Measurements from ENCODE around the gene PARM1.

The PARM1 gene

DNA sequence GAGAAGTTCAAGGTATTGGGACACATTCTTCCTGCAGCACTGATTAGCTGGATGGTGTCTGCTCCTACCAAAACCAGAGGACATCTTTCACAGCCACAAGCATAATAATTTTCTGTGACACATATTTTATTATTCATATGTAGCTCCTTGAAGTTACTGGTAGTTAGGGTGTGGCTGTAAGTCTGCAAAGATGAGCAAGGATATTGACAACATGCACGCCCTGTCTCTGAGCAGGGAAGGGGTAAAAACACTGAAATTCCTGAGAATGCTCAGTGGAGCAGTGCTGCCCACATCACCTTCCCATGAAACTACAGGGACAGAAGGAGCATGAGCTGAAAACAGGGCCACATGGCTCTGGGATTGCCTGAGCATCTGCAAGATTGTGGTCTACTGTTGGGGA lies 38.9 kb downstream of the PARM1 start:
- no peaks in the 10 kb centered on the region for H3K27me3 ChIP-seq (replicated peaks; ENCODE audit: control insufficient read depth, insufficient read depth, low read length)
- no peak for DNase-seq (ENCODE audit: extremely low read depth, insufficient read length)
- no peak overlapping the region for H3K4me3 ChIP-seq (replicated peaks; ENCODE audit: low read depth, low read length)
- TF ChIP-seq, protein P1, sequence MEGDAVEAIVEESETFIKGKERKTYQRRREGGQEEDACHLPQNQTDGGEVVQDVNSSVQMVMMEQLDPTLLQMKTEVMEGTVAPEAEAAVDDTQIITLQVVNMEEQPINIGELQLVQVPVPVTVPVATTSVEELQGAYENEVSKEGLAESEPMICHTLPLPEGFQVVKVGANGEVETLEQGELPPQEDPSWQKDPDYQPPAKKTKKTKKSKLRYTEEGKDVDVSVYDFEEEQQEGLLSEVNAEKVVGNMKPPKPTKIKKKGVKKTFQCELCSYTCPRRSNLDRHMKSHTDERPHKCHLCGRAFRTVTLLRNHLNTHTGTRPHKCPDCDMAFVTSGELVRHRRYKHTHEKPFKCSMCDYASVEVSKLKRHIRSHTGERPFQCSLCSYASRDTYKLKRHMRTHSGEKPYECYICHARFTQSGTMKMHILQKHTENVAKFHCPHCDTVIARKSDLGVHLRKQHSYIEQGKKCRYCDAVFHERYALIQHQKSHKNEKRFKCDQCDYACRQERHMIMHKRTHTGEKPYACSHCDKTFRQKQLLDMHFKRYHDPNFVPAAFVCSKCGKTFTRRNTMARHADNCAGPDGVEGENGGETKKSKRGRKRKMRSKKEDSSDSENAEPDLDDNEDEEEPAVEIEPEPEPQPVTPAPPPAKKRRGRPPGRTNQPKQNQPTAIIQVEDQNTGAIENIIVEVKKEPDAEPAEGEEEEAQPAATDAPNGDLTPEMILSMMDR (IDR thresholded peaks at IDR 0.05; ENCODE audit: insufficient read depth, low read length, poor library complexity, severe bottlenecking): no peak
- H3K36me3 ChIP-seq (ENCODE audit: control insufficient read depth, insufficient read depth, low read length): no peaks in the 10 kb centered on the region

DNA sequence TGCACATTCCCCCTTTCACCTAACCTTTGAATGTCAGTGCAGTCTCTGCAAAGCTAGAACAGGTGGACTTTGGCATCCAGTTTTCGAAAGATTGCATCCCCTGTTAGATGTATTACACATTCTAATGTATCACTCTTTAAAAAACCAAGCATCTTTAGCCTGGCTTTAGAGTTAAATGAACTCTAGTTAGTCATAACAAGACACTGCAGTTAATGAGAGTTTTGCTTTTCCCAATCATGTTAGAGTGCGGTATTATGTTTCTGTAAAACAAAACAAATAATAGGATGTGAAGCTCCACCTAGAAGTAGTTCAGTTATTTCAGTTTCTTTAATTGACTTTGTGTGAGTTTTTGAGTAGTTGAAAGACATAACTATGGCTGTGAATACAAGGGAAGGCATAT lies 42.2 kb downstream of the PARM1 start:
- TF ChIP-seq, protein P1 (IDR thresholded peaks at IDR 0.05; ENCODE audit: insufficient read depth, low read length, poor library complexity, severe bottlenecking): no peak

DNA sequence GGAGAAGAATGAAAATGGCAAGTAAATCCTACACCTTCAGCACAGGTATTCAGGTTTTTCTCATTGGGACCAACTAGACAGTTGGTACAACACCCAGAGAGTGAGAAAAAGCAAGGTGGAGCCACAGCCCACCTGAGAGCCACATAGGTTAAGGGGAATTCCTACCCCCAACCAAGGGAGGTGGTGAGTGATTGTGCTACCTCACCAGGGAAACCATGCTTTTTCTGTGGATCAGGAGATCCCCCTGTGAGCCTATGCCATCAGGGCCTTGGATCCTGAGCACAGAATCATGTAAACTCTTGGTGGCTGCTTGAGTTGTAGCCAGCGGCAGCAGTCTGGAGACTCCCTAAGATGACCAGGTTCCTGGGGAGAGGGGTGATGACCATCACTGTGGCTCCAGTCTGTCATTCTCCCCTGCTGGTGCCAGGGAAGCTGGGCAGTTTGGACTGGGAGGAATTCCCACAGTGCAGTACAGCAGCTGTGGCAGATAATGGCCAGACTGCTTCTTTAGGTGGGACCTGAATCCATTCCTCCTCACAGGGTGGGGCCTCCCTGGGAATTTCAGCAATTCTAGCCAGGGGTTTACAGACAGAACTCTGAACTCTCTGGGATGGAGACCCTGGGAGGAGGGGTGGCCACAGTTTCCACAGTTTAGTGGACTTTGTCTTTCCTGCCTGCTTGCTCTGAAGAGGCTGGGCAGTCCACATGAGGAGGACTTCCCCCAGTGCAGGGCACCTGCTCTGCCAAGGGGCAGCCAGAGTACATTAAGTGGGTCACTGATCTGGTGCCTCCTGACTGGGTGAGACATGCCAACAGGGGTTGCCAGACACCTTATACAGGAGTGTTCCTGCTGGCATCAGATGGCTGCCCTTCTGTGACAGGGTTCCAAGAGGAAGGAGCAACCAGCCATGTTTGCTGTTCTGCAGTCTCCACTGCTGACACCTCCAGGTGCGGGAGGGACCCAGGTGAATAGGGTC lies 43.2 kb downstream of the PARM1 start:
- Histone ChIP-seq H3K36me3 (ENCODE audit: control insufficient read depth, insufficient read depth, low read length) (no peaks in the 10 kb centered on the region), H3K4me3 (replicated peaks; ENCODE audit: low read depth, low read length) (no peak overlapping the region), H3K27me3 (replicated peaks; ENCODE audit: control insufficient read depth, insufficient read depth, low read length) (no peaks in the 10 kb centered on the region)
- TF ChIP-seq, protein P1 (IDR thresholded peaks at IDR 0.05; ENCODE audit: insufficient read depth, low read length, poor library complexity, severe bottlenecking): no peak
- no peak for DNase-seq (ENCODE audit: extremely low read depth, insufficient read length)

More for the DNA sequence above, 42.2 kb downstream of the PARM1 start:
- Histone ChIP-seq H3K36me3 (ENCODE audit: control insufficient read depth, insufficient read depth, low read length) (no peaks in the 10 kb centered on the region), H3K27me3 (replicated peaks; ENCODE audit: control insufficient read depth, insufficient read depth, low read length) (no peaks in the 10 kb centered on the region), H3K4me3 (replicated peaks; ENCODE audit: low read depth, low read length) (no peak overlapping the region)
- peak; percentile 48 for DNase-seq (ENCODE audit: extremely low read depth, insufficient read length)

DNA sequence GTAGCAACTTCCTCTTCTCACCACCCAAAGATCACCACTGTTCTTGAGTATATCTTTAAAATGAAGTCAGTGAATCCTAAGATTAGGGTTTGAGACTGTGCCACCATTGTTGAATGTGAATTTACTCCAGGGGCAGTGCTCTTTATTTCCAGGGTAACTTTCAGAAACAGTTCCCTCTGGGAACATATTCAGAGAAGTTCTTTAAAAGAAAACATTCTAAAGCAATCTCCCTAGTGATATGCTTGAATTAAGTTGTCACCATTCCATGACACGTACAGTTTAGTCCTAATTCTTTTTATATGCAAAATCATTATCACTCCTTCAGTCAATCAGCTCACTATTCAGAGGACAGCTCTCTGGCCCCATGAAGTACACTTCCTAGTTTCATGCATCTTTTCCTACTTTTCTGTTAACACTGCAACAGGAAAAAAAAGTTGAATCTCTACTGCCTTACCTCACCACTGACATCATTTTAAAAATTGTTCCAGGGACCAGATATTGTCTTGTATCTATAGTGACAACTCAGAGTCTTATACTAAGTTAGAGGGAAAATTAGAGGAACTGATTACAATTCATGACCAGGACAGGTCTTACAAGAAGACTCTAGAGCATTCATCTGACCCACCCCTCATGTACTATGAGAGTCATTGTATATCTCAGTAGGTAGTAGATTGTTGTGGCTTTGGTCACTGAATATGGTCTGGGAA lies 49.8 kb downstream of the PARM1 start:
- TF ChIP-seq, protein P1 (IDR thresholded peaks at IDR 0.05; ENCODE audit: insufficient read depth, low read length, poor library complexity, severe bottlenecking): no peak
- Histone ChIP-seq H3K27me3 (replicated peaks; ENCODE audit: control insufficient read depth, insufficient read depth, low read length) (no peaks in the 10 kb centered on the region), H3K4me3 (replicated peaks; ENCODE audit: low read depth, low read length) (no peak overlapping the region), H3K36me3 (ENCODE audit: control insufficient read depth, insufficient read depth, low read length) (no peaks in the 10 kb centered on the region)
- no peak for DNase-seq (ENCODE audit: extremely low read depth, insufficient read length)

DNA sequence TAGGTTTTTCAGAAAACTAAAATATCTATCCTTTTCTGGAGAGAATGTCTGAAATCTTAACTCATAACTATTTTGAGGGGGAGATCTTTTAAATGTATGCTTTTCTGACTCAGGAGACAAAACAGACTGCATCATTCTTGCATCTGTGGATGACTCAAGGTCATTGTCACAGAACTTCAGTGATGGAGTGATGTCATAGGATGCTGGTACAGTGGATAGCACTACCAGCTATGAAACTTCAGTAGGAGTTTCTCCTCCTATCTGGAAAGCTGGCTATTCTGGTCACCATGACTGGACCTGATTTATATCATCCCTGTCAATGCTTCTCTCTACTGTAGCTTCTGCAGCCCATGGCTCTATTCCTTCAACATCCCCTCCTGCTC lies 50.3 kb downstream of the PARM1 start:
- H3K4me3 ChIP-seq (replicated peaks; ENCODE audit: low read depth, low read length): no peak overlapping the region
- no peak for DNase-seq (ENCODE audit: extremely low read depth, insufficient read length)
- H3K27me3 ChIP-seq (replicated peaks; ENCODE audit: control insufficient read depth, insufficient read depth, low read length): no peaks in the 10 kb centered on the region
- no peaks in the 10 kb centered on the region for H3K36me3 ChIP-seq (ENCODE audit: control insufficient read depth, insufficient read depth, low read length)
- TF ChIP-seq, protein P1 (IDR thresholded peaks at IDR 0.05; ENCODE audit: insufficient read depth, low read length, poor library complexity, severe bottlenecking): no peak
